MM.1S (cell line): ENCODE data around the gene FOXQ1.

Source experiments
- DNase-seq: peaks from one replicate; pipeline ENCODE4 v3.0.0-alpha.2; 2015
- H2AFZ ChIP-seq: fragments of 300-600 bp; sonication (generic); 2 replicates; pipeline ENCODE4 v1.6.0; 2016; ENCODE audit warnings: antibody characterized with exemption, low read length
- H3F3A ChIP-seq: fragments of 300-600 bp; sonication (generic); 2 replicates; pipeline ENCODE4 v1.6.1; 2016; ENCODE audit warnings: mild to moderate bottlenecking, antibody characterized with exemption, low read length, moderate library complexity, mixed read lengths; ENCODE audit not compliant: insufficient read depth
- H3K27ac ChIP-seq: fragments of 300-600 bp; sonication (generic); 2 replicates; pipeline ENCODE4 v1.5.1; 2016; ENCODE audit warnings: mild to moderate bottlenecking, low read length
- H3K27me3 ChIP-seq: fragments of 300-600 bp; sonication (generic); replicated peaks from 2 replicates; pipeline ENCODE4 v1.6.0; 2016; ENCODE audit warnings: low read length; ENCODE audit not compliant: insufficient read depth
- H3K36me3 ChIP-seq: fragments of 300-600 bp; sonication (generic); replicated peaks from 2 replicates; pipeline ENCODE4 v1.6.1; 2016; ENCODE audit warnings: mild to moderate bottlenecking, low read length, mixed read lengths; ENCODE audit not compliant: insufficient read depth
- H3K4me1 ChIP-seq: fragments of 300-600 bp; sonication (generic); 2 replicates; pipeline ENCODE4 v1.6.1; 2016; ENCODE audit warnings: low read length, mixed read lengths
- H3K4me2 ChIP-seq: fragments of 300-600 bp; sonication (generic); 2 replicates; pipeline ENCODE4 v1.6.0; 2016; ENCODE audit warnings: low read depth, low read length
- H3K4me3 ChIP-seq: fragments of 300-600 bp; sonication (generic); 2 replicates; pipeline ENCODE4 v1.5.1; 2016; ENCODE audit warnings: low read length, mixed read lengths
- H3K79me2 ChIP-seq: fragments of 300-600 bp; sonication (generic); 2 replicates; pipeline ENCODE4 v1.6.1; 2016; ENCODE audit warnings: mixed run types, low read length, mixed read lengths
- H3K9ac ChIP-seq: fragments of 300-600 bp; sonication (generic); 2 replicates; pipeline ENCODE4 v1.6.1; 2016; ENCODE audit warnings: low read length, mixed read lengths
- H3K9me2 ChIP-seq: fragments of 300-600 bp; sonication (generic); replicated peaks from 2 replicates; pipeline ENCODE4 v1.6.1; 2016; ENCODE audit warnings: mild to moderate bottlenecking, low read length, mixed read lengths; ENCODE audit not compliant: insufficient read depth
- H3K9me3 ChIP-seq: fragments of 300-600 bp; sonication (generic); replicated peaks from 2 replicates; pipeline ENCODE4 v1.6.1; 2016; ENCODE audit warnings: mild to moderate bottlenecking, low read length, mixed read lengths; ENCODE audit not compliant: insufficient read depth
- H4K20me1 ChIP-seq: fragments of 300-600 bp; sonication (generic); 2 replicates; pipeline ENCODE4 v1.6.1; 2016; ENCODE audit warnings: mild to moderate bottlenecking, low read length, moderate library complexity, mixed read lengths; ENCODE audit not compliant: insufficient read depth
- CTCF ChIP-seq: fragments of 300-600 bp; sonication (generic); IDR thresholded peaks from 2 replicates; pipeline ENCODE4 v1.5.1; 2016; ENCODE audit warnings: antibody characterized with exemption, low read length, mixed read lengths
- EZH2 ChIP-seq: fragments of 300-600 bp; sonication (generic); optimal IDR thresholded peaks from 2 replicates; pipeline ENCODE3; 2017; ENCODE audit warnings: low read depth, mild to moderate bottlenecking, antibody characterized with exemption, low read length, mixed read lengths
- EZH2phosphoT487 ChIP-seq: fragments of 300-600 bp; sonication (generic); IDR thresholded peaks from 2 replicates; pipeline ENCODE4 v1.6.1; 2018; ENCODE audit warnings: antibody characterized with exemption, low read length

Gene FOXQ1

GRCh38 chr6:1278061-1278720 lies 33.7 kb upstream of the FOXQ1 start:
- H3K9me3 ChIP-seq, result no peaks in the 10 kb centered on the region
- no peaks in the 10 kb centered on the region for H3K4me1 ChIP-seq
- H3F3A ChIP-seq, result no peaks in the 10 kb centered on the region
- no peaks in the 10 kb centered on the region for H3K27me3 ChIP-seq
- no peaks in the 10 kb centered on the region for H3K9me2 ChIP-seq
- no peak overlapping the region for H2AFZ ChIP-seq
- H4K20me1 ChIP-seq, result no peaks in the 10 kb centered on the region
- no peaks in the 10 kb centered on the region for H3K36me3 ChIP-seq
- H3K27ac ChIP-seq, result no peak overlapping the region
- no peak overlapping the region for H3K9ac ChIP-seq
- no peaks in the 10 kb centered on the region for H3K79me2 ChIP-seq
- no peak overlapping the region for H3K4me3 ChIP-seq
- TF ChIP-seq CTCF (no peak), EZH2phosphoT487 (no peak), EZH2 (no peak)
- H3K4me2 ChIP-seq, result no peak overlapping the region
- DNase-seq, result no peak

GRCh38 chr6:1279065-1279464 lies 32.8 kb upstream of the FOXQ1 start:
- no peaks in the 10 kb centered on the region for H3K36me3 ChIP-seq
- no peak overlapping the region for H2AFZ ChIP-seq
- no peaks in the 10 kb centered on the region for H3K9me2 ChIP-seq
- no peaks in the 10 kb centered on the region for H3K4me1 ChIP-seq
- H3K27ac ChIP-seq, result no peak overlapping the region
- H3K79me2 ChIP-seq, result no peaks in the 10 kb centered on the region
- H3K4me2 ChIP-seq, result no peak overlapping the region
- no peaks in the 10 kb centered on the region for H3K27me3 ChIP-seq
- no peak for DNase-seq
- no peaks in the 10 kb centered on the region for H4K20me1 ChIP-seq
- no peak for TF ChIP-seq EZH2
- no peak for TF ChIP-seq CTCF
- no peak for TF ChIP-seq EZH2phosphoT487
- no peaks in the 10 kb centered on the region for H3F3A ChIP-seq
- no peaks in the 10 kb centered on the region for H3K9me3 ChIP-seq
- H3K4me3 ChIP-seq, result no peak overlapping the region
- H3K9ac ChIP-seq, result no peak overlapping the region

GRCh38 chr6:1280666-1281300 lies 31.1 kb upstream of the FOXQ1 start:
- H3K4me2 ChIP-seq, result no peak overlapping the region
- no peak for DNase-seq
- TF ChIP-seq EZH2phosphoT487, result no peak
- TF ChIP-seq EZH2, result no peak
- TF ChIP-seq CTCF, result no peak
- no peaks in the 10 kb centered on the region for H3K9me2 ChIP-seq
- no peaks in the 10 kb centered on the region for H3K4me1 ChIP-seq
- H3K36me3 ChIP-seq, result no peaks in the 10 kb centered on the region
- H3K27ac ChIP-seq, result no peak overlapping the region
- H3K4me3 ChIP-seq, result no peak overlapping the region
- H3K79me2 ChIP-seq, result no peaks in the 10 kb centered on the region
- H3K27me3 ChIP-seq, result no peaks in the 10 kb centered on the region
- H2AFZ ChIP-seq, result no peak overlapping the region
- no peak overlapping the region for H3K9ac ChIP-seq
- no peaks in the 10 kb centered on the region for H3K9me3 ChIP-seq
- no peaks in the 10 kb centered on the region for H3F3A ChIP-seq
- no peaks in the 10 kb centered on the region for H4K20me1 ChIP-seq
